HCT116 (cell line): ENCODE data around the gene SARM1.

ENCODE experiments used
- ATF3 ChIP-seq: IDR thresholded peaks from 2 replicates; pipeline ENCODE4 v1.6.1; 2012
- CBX3 ChIP-seq: IDR thresholded peaks from 2 replicates; pipeline ENCODE4 v1.6.1; 2012; ENCODE audit warnings: low read depth
- CTCF ChIP-seq, 3 experiments: fragments of 200-600 bp in 1 of 3; sonication (generic) in 1 of 3; IDR thresholded peaks in 2 of 3; conservative IDR thresholded peaks in 1 of 3; 2 replicates each; pipeline ENCODE4 v1.5.1; 2012 to 2017; ENCODE audit warnings: low read depth in 2 of 3, low read length in 2 of 3, antibody characterized with exemption in 1 of 3, borderline replicate concordance in 1 of 3, control low read depth in 1 of 3, mild to moderate bottlenecking in 1 of 3, mixed read lengths in 1 of 3, mixed run types in 1 of 3, moderate library complexity in 1 of 3; ENCODE audit not compliant: insufficient read depth in 1 of 3
- EZH2 ChIP-seq: fragments of 200-600 bp; sonication (generic); IDR thresholded peaks from 2 replicates; pipeline ENCODE4 v1.6.1; 2017; ENCODE audit warnings: antibody characterized with exemption, mixed run types
- EZH2phosphoT487 ChIP-seq: fragments of 200-600 bp; IDR thresholded peaks from 2 replicates; pipeline ENCODE4 v1.6.1; 2018; ENCODE audit warnings: antibody characterized with exemption, borderline replicate concordance
- FOSL1 ChIP-seq: IDR thresholded peaks from 2 replicates; pipeline ENCODE4 v1.6.1; 2012; ENCODE audit warnings: low read depth
- POLR2A ChIP-seq: IDR thresholded peaks from 2 replicates; pipeline ENCODE4 v1.7.0; 2011; ENCODE audit warnings: borderline replicate concordance; ENCODE audit not compliant: insufficient read depth, insufficient read length; ENCODE audit errors: extremely low read depth
- POLR2AphosphoS5 ChIP-seq: IDR thresholded peaks from 2 replicates; pipeline ENCODE4 v1.6.1; 2011; ENCODE audit warnings: mild to moderate bottlenecking, low read depth, low read length, moderate library complexity
- RAD21 ChIP-seq: IDR thresholded peaks from 2 replicates; pipeline ENCODE4 v1.6.1; 2012; ENCODE audit warnings: low read depth, mild to moderate bottlenecking
- SRF ChIP-seq: IDR thresholded peaks from 2 replicates; pipeline ENCODE4 v1.6.1; 2012; ENCODE audit warnings: low read depth
- TCF7L2 ChIP-seq: IDR thresholded peaks from 2 replicates; pipeline ENCODE4 v1.7.0; 2011; ENCODE audit warnings: borderline replicate concordance, inconsistent platforms; ENCODE audit not compliant: insufficient read depth, insufficient read length; ENCODE audit errors: extremely low read depth
- TF ChIP-seq, protein P1 (sequence below): IDR thresholded peaks from 2 replicates; pipeline ENCODE4 v1.6.1; 2012

DNA sequence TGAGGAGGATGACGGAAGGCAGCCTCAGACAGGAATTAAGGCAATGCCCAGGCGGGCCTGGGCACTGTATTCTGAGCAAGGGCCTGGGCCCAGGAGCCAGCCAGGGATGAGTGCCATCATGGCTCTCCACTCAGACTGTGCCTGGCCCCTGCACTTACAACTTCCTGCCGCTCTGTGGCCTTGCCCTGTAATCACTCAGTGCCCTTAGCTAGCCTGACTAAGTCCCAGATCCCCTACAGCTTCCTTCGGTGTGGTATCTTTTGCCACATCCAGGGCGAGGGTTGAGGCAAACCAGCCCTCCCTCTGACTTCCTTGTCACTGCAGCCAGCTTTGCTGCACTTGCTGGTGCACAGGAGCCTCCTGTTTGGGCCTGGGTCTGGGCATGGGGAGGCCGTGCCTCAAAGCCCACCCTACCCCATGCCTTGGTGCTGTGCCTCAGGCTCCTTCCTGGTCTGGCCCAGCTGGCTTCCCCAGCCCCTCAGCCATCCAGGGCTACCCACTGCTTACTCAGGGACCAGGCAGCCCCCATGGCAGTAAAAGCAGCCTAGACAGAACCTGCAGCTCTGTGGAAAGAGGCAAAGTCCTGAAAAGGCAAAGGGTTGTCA, 25.2 kb downstream of the SARM1 start:
- TF ChIP-seq TCF7L2, result no peak
- TF ChIP-seq CTCF (IDR thresholded peaks at IDR 0.05 in 2 of 3, conservative IDR thresholded peaks at IDR 0.05 in 1 of 3; ENCODE audit: borderline replicate concordance in 1 of 3, insufficient read depth in 1 of 3, low read depth in 2 of 3, low read length in 2 of 3), result no peak
- no peak for TF ChIP-seq EZH2phosphoT487
- TF ChIP-seq POLR2AphosphoS5, result no peak
- no peak for TF ChIP-seq POLR2A
- TF ChIP-seq, protein P1, sequence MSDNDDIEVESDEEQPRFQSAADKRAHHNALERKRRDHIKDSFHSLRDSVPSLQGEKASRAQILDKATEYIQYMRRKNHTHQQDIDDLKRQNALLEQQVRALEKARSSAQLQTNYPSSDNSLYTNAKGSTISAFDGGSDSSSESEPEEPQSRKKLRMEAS, result no peak
- no peak for TF ChIP-seq EZH2
- no peak for TF ChIP-seq RAD21
- TF ChIP-seq ATF3, result no peak
- no peak for TF ChIP-seq CBX3
- TF ChIP-seq FOSL1, result no peak
- TF ChIP-seq SRF, result no peak
